H9 (cell line): Measurements from ENCODE around the gene MXRA7. TPM values are rescaled to one million over a fixed set of nuclear protein-coding genes. Genes with fewer than 3 reads are reported as not detected.

ENCODE experiments used
- DNase-seq: peaks from one replicate; pipeline ENCODE4 v3.0.0-alpha.2; 2017
- H2AFZ ChIP-seq: one replicate; pipeline ENCODE4 v1.6.1; 2013; ENCODE audit warnings: mild to moderate bottlenecking, low read length, control low read depth, moderate library complexity
- H2AK5ac ChIP-seq: 2 replicates; pipeline ENCODE4 v1.6.1; 2013; ENCODE audit warnings: low read length, control low read depth, mixed read lengths; ENCODE audit not compliant: insufficient read length
- H2BK120ac ChIP-seq: one replicate; pipeline ENCODE4 v1.6.1; 2013; ENCODE audit warnings: low read depth, mild to moderate bottlenecking, low read length, control low read depth, inconsistent platforms; ENCODE audit not compliant: poor library complexity, severe bottlenecking
- H2BK12ac ChIP-seq: 2 replicates; pipeline ENCODE4 v1.6.1; 2013; ENCODE audit warnings: low read length, control low read depth, mixed read lengths, low read depth; ENCODE audit not compliant: insufficient read length
- H2BK15ac ChIP-seq: 2 replicates; pipeline ENCODE4 v1.6.1; 2013; ENCODE audit warnings: low read depth, low read length, control low read depth
- H2BK20ac ChIP-seq: one replicate; pipeline ENCODE4 v1.6.1; 2013; ENCODE audit warnings: low read depth, mild to moderate bottlenecking, low read length, control low read depth, inconsistent platforms; ENCODE audit not compliant: poor library complexity, severe bottlenecking
- H2BK5ac ChIP-seq: 2 replicates; pipeline ENCODE4 v1.6.1; 2013; ENCODE audit warnings: low read length, control low read depth, mixed read lengths; ENCODE audit not compliant: insufficient read length
- H3K14ac ChIP-seq: 2 replicates; pipeline ENCODE4 v1.6.1; 2013; ENCODE audit warnings: low read length, control low read depth; ENCODE audit not compliant: insufficient read depth
- H3K18ac ChIP-seq: 2 replicates; pipeline ENCODE4 v1.6.1; 2013; ENCODE audit warnings: low read depth, mild to moderate bottlenecking, mixed read lengths, low read length, control low read depth; ENCODE audit not compliant: insufficient read length
- H3K23ac ChIP-seq: 2 replicates; pipeline ENCODE4 v1.6.1; 2013; ENCODE audit warnings: low read length, control low read depth, mixed read lengths, low read depth; ENCODE audit not compliant: insufficient read length
- H3K23me2 ChIP-seq: 2 replicates; pipeline ENCODE4 v1.6.1; 2013; ENCODE audit warnings: low read depth, mild to moderate bottlenecking, mixed read lengths, low read length, control low read depth; ENCODE audit not compliant: insufficient read length, poor library complexity, severe bottlenecking
- H3K27ac ChIP-seq: 2 replicates; pipeline ENCODE4 v1.5.1; 2013; ENCODE audit warnings: low read length, control low read depth, mixed read lengths, low read depth; ENCODE audit not compliant: insufficient read length
- H3K27me3 ChIP-seq: 2 replicates; pipeline ENCODE4 v1.6.1; 2013; ENCODE audit warnings: low read length, control low read depth, inconsistent platforms; ENCODE audit not compliant: insufficient read depth
- H3K4ac ChIP-seq: 2 replicates; pipeline ENCODE4 v1.6.1; 2013; ENCODE audit warnings: low read depth, mild to moderate bottlenecking, control low read depth, inconsistent platforms, low read length, moderate library complexity
- H3K4me1 ChIP-seq: 2 replicates; pipeline ENCODE4 v1.6.1; 2013; ENCODE audit warnings: low read length, control low read depth, inconsistent platforms; ENCODE audit not compliant: insufficient read depth
- H3K4me2 ChIP-seq: 2 replicates; pipeline ENCODE4 v1.6.1; 2013; ENCODE audit warnings: low read length, control low read depth, mixed read lengths; ENCODE audit not compliant: insufficient read length, insufficient read depth
- H3K56ac ChIP-seq: 2 replicates; pipeline ENCODE4 v1.6.1; 2013; ENCODE audit warnings: low read depth, mild to moderate bottlenecking, mixed read lengths, low read length, control low read depth; ENCODE audit not compliant: insufficient read length
- H3K79me1 ChIP-seq: 2 replicates; pipeline ENCODE4 v1.6.1; 2013; ENCODE audit warnings: low read depth, mild to moderate bottlenecking, moderate library complexity, low read length, control low read depth, inconsistent platforms; ENCODE audit not compliant: insufficient read depth, poor library complexity, severe bottlenecking
- H3K79me2 ChIP-seq: 2 replicates; pipeline ENCODE4 v1.6.1; 2013; ENCODE audit warnings: low read length, control low read depth, inconsistent platforms; ENCODE audit not compliant: insufficient read depth
- H3K9ac ChIP-seq: 2 replicates; pipeline ENCODE4 v1.6.1; 2013; ENCODE audit warnings: low read length, control low read depth, mixed read lengths; ENCODE audit not compliant: insufficient read length; ENCODE audit errors: extremely low read depth
- H3K9me3 ChIP-seq: one replicate; pipeline ENCODE4 v1.6.1; 2013; ENCODE audit warnings: low read depth, low read length, inconsistent platforms; ENCODE audit not compliant: control insufficient read depth
- H3T11ph ChIP-seq: one replicate; pipeline ENCODE4 v1.6.1; 2013; ENCODE audit warnings: mild to moderate bottlenecking, low read length, control low read depth, inconsistent platforms
- H4K20me1 ChIP-seq: one replicate; pipeline ENCODE4 v1.6.1; 2013; ENCODE audit not compliant: control insufficient read depth, insufficient read length, insufficient read depth
- H4K5ac ChIP-seq: 2 replicates; pipeline ENCODE4 v1.6.1; 2013; ENCODE audit warnings: low read depth, mild to moderate bottlenecking, mixed read lengths, low read length, control low read depth; ENCODE audit not compliant: insufficient read length
- H4K8ac ChIP-seq: replicated peaks from 2 replicates; pipeline ENCODE4 v1.6.1; 2013; ENCODE audit warnings: low read length, control low read depth, mixed read lengths, low read depth; ENCODE audit not compliant: insufficient read length
- H4K91ac ChIP-seq: 2 replicates; pipeline ENCODE4 v1.6.1; 2013; ENCODE audit warnings: low read depth, mild to moderate bottlenecking, moderate library complexity, mixed read lengths, low read length, control low read depth; ENCODE audit not compliant: insufficient read length
- H3K27ac Mint-ChIP-seq, 3 experiments: 2 replicates in 2 of 3; 3 replicates in 1 of 3; pipeline ENCODE4 v1.8.0; 2020 to 2021; ENCODE audit warnings: mixed read lengths in 3 of 3, mild to moderate bottlenecking in 1 of 3, moderate library complexity in 1 of 3
- H3K27me3 Mint-ChIP-seq: 2 replicates; pipeline ENCODE4 v1.8.0; 2021; ENCODE audit warnings: low read depth, mild to moderate bottlenecking, moderate library complexity, mixed read lengths
- H3K36me3 Mint-ChIP-seq, 3 experiments: 2 replicates in 2 of 3; 3 replicates in 1 of 3; pipeline ENCODE4 v1.8.0; 2020 to 2021; ENCODE audit warnings: low read depth in 3 of 3, mixed read lengths in 3 of 3; ENCODE audit not compliant: insufficient read depth in 1 of 3
- H3K4me1 Mint-ChIP-seq, 2 experiments: 2 replicates each; pipeline ENCODE4 v1.8.0; 2020; ENCODE audit warnings: mixed read lengths in 2 of 2
- H3K4me3 Mint-ChIP-seq, 2 experiments: 2 replicates in 1 of 2; 3 replicates in 1 of 2; pipeline ENCODE4 v1.8.0; 2020 to 2021; ENCODE audit warnings: mild to moderate bottlenecking in 2 of 2, mixed read lengths in 2 of 2, moderate library complexity in 1 of 2
- H3K9me3 Mint-ChIP-seq, 2 experiments: 2 replicates in 1 of 2; 3 replicates in 1 of 2; pipeline ENCODE4 v1.8.0; 2020; ENCODE audit warnings: mild to moderate bottlenecking in 2 of 2, mixed read lengths in 2 of 2, moderate library complexity in 1 of 2
- WGBS: extraction: QIAGEN DNeasy Blood & Tissue Kit; methylation state at CpG from one replicate; pipeline ENCODE4 v1.1.7; 2013; ENCODE audit warnings: missing lambda C conversion rate, low lambda C conversion rate, mixed read lengths; ENCODE audit not compliant: insufficient read length; ENCODE audit errors: extremely low coverage; 5-methylcytosine and 5-hydroxymethylcytosine counted together
- total RNA-seq: library from RNA; stranded (reverse); gene quantifications from 2 replicates; pipeline ENCODE4 v1.2.1, GENCODE V29; 2021
- TF ChIP-seq, protein P1 (sequence below): fragments of 200-600 bp; sonication (generic); conservative IDR thresholded peaks from 3 replicates; pipeline ENCODE4 v1.8.0; 2021; ENCODE audit warnings: antibody characterized with exemption, mild to moderate bottlenecking

The MXRA7 gene
- total RNA-seq, 1 experiment from 2014 or later, result 28.2 TPM

DNA sequence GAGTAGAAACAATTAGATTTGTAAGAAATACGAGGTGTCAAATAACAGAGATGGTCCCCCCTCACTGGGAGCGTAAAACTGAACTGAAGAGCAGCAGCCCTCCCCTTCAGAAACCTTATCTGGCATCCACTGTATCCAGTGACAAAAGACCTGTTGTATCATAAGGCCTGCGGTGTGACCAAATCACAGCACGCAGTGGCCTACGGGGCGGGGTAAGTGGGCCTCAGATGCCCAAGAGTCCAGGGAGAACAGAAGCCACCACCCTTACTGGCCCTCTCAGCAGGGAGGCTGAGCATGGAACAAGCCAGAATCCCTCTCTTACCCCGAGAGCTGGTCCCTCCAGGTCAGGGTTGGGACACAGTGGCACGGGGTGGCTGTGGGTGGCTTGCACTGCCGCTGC is 10.2 kb upstream of the MXRA7 start:
- H2BK5ac ChIP-seq, result no peak overlapping the region
- H3K9ac ChIP-seq, result no peak overlapping the region
- WGBS, result no CpG with 5 or more reads among the region's 9 CpGs
- no peak overlapping the region for H2BK15ac ChIP-seq
- no peak overlapping the region for H3K23ac ChIP-seq
- peaks cover 6% of the 10 kb centered on the region for H3K23me2 ChIP-seq
- H3T11ph ChIP-seq, result no peak overlapping the region
- H3K9me3 ChIP-seq, result no peaks in the 10 kb centered on the region
- Mint-ChIP-seq H3K4me3 (no peak overlapping the region), H3K36me3 (peaks cover 32 to 85% (median 83%) of the 10 kb centered on the region in 3 experiments; a peak in 6 of 7 replicates), H3K4me1 (peaks cover 8% of the 10 kb centered on the region in 2 experiments), H3K9me3 (no peaks in the 10 kb centered on the region), H3K27ac (no peak overlapping the region), H3K27me3 (no peaks in the 10 kb centered on the region)
- H4K5ac ChIP-seq, result no peak overlapping the region
- 0 out of 2 replicates have a peak, but pooled peaks cover 3% of the 10 kb centered on the region for H3K79me2 ChIP-seq
- H4K8ac ChIP-seq, result no peak overlapping the region
- no peak overlapping the region for H2AK5ac ChIP-seq
- DNase-seq, result no peak
- H2BK20ac ChIP-seq, result no peak overlapping the region
- no peak overlapping the region for H3K14ac ChIP-seq
- no peak overlapping the region for H3K56ac ChIP-seq
- no peak overlapping the region for H2BK120ac ChIP-seq
- H3K27ac ChIP-seq, result no peak overlapping the region
- no peak overlapping the region for H4K91ac ChIP-seq
- H4K20me1 ChIP-seq, result no peaks in the 10 kb centered on the region
- H3K4me1 ChIP-seq, result no peaks in the 10 kb centered on the region
- no peaks in the 10 kb centered on the region for H3K27me3 ChIP-seq
- no peaks in the 10 kb centered on the region for H3K79me1 ChIP-seq
- no peak overlapping the region for H2BK12ac ChIP-seq
- no peak overlapping the region for H3K18ac ChIP-seq
- H3K4ac ChIP-seq, result no peak overlapping the region
- TF ChIP-seq, protein P1, sequence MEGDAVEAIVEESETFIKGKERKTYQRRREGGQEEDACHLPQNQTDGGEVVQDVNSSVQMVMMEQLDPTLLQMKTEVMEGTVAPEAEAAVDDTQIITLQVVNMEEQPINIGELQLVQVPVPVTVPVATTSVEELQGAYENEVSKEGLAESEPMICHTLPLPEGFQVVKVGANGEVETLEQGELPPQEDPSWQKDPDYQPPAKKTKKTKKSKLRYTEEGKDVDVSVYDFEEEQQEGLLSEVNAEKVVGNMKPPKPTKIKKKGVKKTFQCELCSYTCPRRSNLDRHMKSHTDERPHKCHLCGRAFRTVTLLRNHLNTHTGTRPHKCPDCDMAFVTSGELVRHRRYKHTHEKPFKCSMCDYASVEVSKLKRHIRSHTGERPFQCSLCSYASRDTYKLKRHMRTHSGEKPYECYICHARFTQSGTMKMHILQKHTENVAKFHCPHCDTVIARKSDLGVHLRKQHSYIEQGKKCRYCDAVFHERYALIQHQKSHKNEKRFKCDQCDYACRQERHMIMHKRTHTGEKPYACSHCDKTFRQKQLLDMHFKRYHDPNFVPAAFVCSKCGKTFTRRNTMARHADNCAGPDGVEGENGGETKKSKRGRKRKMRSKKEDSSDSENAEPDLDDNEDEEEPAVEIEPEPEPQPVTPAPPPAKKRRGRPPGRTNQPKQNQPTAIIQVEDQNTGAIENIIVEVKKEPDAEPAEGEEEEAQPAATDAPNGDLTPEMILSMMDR, result no peak
- no peak overlapping the region for H3K4me2 ChIP-seq
- no peak overlapping the region for H2AFZ ChIP-seq
